ENCODE data around the gene PODXL2.
"Not testable (repeated sequence)": the region's sequence is repeated elsewhere in the genome, so short reads cannot be mapped to it uniquely, and the experiment has no call there.

The PODXL2 gene

DNA sequence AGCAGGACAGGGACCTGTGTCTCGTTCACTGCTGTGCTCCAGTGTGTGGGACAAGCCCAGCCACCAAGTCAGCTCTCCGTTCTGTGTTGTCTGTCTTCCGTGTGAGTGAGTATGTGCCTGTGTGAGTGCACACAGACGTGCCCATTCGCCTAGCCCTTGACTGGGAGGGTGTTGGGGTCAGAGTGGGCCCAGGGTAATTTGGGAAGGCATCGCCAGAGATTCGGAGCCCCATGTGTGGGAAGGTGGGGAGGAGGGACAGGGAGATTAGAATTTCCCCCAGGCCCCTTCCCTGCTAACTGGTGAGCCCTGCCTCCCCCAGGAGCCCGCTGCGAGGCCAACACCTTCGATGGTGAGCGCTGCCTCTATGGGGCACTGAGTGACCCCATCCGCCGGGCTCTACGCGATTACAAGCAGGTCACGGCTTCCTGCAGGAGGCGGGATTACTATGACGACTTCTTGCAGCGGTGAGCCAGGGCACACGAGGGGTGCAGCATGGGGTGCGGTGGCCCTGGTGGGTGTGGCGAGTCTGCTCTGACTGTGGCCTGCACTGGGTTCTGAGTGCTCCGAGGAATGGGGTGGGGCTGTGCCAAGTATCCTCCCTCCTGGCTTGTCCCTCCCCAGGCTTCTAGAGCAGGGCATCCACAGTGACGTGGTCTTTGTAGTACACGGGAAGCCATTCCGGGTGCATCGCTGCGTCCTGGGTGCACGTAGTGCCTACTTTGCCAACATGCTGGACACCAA lies 46.8 kb downstream of the PODXL2 start:
- no peak for DNase-seq

DNA sequence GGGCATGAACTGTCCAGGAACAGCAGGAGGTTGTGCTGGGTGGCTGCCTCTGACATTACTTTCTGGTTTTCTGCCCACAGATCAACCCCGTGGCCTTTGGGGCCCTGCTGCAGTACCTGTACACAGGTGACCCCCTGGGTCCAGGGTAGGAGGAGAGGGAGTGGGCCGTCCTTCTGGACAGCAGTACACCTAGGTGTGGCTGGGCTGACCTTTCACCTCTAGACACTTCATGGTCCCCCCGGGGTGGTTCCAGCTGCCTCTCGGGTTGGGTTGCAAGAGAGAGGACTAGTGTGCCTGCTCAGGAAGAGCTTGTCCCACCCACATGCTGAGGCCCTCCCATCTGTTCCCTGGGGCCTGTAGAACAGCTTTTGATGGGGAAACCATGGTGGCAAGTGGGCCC lies 47.5 kb downstream of the PODXL2 start:
- DNase-seq: no peak

- DNase-seq: no peak
These were observed 48.0 kb downstream of the PODXL2 start for GRCh38 chr3:127676921-127677351.

GRCh38 chr3:127677541-127678314 lies 48.7 kb downstream of the PODXL2 start:
- DNase-seq: no peak

DNA sequence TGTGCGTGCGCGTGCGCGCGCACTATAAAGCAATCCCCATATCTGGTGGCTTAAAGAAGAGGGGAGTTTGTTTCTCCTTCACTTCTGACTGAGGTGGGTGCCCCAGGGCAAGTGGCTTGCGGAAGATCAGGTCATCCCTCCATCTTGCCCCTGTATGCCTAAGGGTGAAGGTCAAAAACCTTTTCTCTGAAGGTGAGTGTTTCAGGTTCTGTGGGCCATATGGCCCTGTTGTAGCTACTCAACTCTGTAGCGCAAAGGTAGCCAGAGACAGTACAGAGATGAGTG lies 49.3 kb downstream of the PODXL2 start:
- DNase-seq: no peak

GRCh38 chr3:127678611-127679533 lies 49.9 kb downstream of the PODXL2 start:
- no peak for DNase-seq

GRCh38 chr3:127679534-127680145 lies 50.7 kb downstream of the PODXL2 start:
- no peak for DNase-seq

GRCh38 chr3:127680146-127680661 lies 51.2 kb downstream of the PODXL2 start:
- DNase-seq: no peak

DNA sequence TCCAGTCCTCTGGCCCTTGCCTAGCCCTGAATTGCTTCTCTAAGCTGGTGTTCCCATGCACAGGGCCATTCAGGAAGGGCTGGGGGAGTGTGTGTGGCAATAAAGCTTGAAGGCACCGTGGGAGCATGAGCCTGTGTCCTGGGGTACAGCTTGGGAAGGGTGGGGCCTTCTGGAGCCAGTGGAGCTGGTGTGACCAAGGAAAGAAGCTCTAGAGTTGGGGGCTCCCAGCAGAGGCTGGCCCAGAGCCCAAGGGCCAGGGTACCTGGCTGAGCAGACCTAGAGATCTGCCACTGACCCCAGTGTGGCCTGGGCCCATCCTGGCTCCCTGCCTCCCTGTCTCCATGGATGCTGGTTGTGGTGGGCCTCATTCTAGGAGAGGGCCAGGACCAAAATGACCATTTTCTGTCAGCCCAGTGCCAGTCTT lies 51.8 kb downstream of the PODXL2 start:
- no peak for DNase-seq

DNA sequence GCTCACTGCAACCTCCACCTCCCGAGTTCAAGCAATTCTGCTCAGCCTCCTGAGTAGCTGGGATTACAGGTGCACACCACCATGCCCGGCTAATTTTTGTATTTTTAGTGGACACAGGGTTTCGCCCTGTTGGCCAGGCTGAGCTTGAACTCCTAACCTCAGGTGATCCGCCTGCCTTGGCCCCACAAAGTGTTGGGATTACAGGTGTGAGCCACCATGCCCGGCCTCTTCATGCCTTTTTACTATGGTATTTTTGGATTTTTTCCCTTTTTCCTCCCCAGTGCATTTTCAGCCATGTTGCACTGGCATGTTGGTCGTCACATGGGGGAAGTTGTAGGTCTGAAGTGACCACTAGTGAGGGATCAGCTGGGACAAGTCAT lies 53.2 kb downstream of the PODXL2 start:
- DNase-seq: not testable (repeated sequence)

DNA sequence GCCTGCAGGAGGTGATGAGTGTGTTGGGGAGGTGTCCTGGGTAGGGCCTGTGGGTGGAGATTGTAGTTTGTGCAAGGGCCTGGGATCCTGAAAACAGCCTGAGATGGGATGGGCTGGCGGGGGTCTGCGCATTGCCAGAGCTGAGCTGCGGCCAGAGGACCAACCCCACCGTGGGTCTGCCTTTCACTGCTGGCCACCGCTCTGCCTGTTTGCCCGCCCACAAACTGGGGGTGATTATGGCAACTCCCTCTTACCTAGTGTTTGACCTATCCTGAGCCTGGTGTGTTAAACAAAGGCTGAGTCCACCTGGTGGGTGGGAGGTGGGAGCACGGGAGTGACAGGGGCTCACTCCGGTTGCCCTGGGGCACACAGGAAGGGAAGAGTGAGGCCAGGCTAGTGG lies 53.6 kb downstream of the PODXL2 start:
- no peak for DNase-seq

GRCh38 chr3:127684871-127685707 lies 56.1 kb downstream of the PODXL2 start:
- DNase-seq: no peak

DNA sequence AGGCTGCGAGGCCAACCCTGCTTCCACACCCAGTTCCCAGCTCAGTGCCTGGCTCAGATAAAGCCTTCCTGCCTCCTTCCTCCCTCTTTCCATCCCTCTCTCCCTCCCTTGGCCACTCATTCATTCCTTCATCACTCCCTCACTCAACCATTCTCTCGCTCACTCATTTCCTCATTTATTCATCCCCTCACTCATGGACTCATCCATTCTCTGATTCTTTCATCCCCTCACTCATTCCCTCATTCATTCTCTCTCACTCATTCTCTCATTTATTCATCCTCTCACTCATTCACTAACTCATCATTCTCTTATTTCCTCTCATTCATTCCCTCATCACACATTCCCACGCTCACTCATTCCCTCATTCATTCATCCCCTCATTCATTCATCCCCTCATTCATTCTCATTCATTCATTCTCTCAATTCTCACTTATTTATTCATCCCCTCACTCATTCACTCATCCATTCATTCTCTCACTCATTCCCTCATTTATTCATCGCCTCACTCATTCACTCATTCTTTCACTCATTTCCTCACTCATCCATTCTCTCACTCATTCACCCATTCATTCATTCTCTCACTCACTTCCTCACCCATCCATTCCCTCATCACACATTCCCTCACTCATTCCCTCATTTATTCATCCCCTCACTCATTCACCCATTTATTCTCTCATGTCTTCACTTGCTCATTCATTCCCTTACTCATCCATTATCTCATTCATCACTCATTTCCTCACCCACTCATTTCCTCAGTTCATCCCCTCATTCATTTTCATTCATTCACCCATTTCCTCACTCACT lies 56.9 kb downstream of the PODXL2 start:
- no peak for DNase-seq

DNA sequence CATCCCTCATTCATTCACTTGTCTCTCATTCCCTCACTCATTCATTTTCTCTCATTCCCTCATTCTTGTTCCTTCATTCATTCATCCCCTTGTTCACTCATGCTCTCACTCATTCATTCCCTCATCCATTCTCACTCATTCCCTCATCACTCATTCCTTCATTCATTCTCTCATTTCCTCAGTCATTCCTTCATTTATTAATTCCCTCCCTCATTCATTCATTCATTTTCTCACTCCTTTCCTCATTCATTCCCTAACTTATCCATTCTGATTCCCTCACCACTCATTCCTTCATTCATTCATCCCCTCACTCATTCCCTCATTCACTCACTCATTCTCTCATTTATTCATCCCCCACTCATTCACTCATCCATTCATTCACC lies 57.5 kb downstream of the PODXL2 start:
- no peak for DNase-seq

GRCh38 chr3:127687228-127687737 lies 58.3 kb downstream of the PODXL2 start:
- DNase-seq: no peak

GRCh38 chr3:127688022-127688415 lies 59.0 kb downstream of the PODXL2 start:
- no peak for DNase-seq

GRCh38 chr3:127688416-127689265 lies 59.7 kb downstream of the PODXL2 start:
- DNase-seq: peak; percentile 36

DNA sequence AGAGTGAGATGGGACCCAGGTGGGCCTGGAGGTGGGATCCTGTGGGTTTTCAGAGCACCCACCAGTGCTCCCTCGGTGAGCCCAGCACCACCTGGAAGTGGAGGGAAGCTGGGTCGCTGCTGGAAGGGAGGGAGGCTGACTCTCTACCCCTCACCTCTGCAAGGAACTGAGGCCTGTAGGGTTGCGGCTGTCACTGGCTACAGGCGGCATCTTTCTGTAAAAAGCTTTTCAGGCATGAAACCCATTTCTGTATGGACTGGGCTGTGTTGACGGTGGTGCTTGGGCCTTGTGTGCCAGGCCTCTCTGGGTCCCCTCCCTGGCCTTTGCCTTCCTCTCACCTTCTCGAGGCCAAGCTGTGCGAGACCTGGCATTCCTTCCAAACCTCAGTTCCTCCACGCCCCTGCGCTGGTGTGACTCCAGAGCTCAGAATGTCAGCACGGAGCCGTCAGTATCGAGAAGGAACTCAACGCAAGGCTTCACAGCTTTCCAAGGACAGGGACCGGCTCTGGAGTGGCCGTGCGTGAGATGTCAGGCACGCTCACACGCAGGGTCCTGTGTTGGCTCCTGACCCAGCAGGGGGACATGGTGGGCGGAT lies 60.4 kb downstream of the PODXL2 start:
- DNase-seq: no peak

GRCh38 chr3:127690106-127690505 lies 61.1 kb downstream of the PODXL2 start:
- DNase-seq: no peak
